ENCODE measurements around the gene FNTB. TPM values are rescaled to one million over a fixed set of nuclear protein-coding genes. Genes with fewer than 3 reads are reported as not detected.

FNTB gene
- total and polyA plus RNA-seq, 2 of the 13 experiments (the other 11 are each of a cell fraction or from before 2014, with no cell fraction given) = 23.6 to 28.5 TPM

Small RNAs within 50 kb of the gene (microRNA-seq; reads per million reads assigned to microRNA genes)
- gene MIR4706 = 0.68 reads per million

Small RNAs within 50 kb of the gene (small RNA-seq; reads per million reads assigned to genes)
- gene MIR4706 (ENCODE audit: insufficient read depth in 2 of 3, insufficient read length in 3 of 3, low read depth in 2 of 3, low replicate concordance in 1 of 3) = 0 to 0.10 (median 0) reads per million in 3 experiments

Other genes with a start within 250 kb of the FNTB start
- 0.02 TPM in 1 of 2 replicates, not detected in the other for gene SPTB, start 107.0 kb upstream of the FNTB start, total RNA-seq (2016; rRNA removed; fragmentation: Illumina TruSeq; extraction: Trizol)
- gene SPTB, start 107.0 kb upstream of the FNTB start, polyA plus RNA-seq (2011; rRNA removed) = 0.01 TPM in 1 of 2 replicates, not detected in the other
- 72.1 and 74.4 TPM in 2 replicates for gene CHURC1, start 72.4 kb upstream of the FNTB start, total RNA-seq (2016; rRNA removed; fragmentation: Illumina TruSeq; extraction: Trizol)
- 35.8 and 41.1 TPM in 2 replicates for gene CHURC1, start 72.4 kb upstream of the FNTB start, polyA plus RNA-seq (2011; rRNA removed)
- 674 and 839 TPM in 2 replicates for gene GPX2, start 44.1 kb upstream of the FNTB start, total RNA-seq (2016; rRNA removed; fragmentation: Illumina TruSeq; extraction: Trizol)
- gene GPX2, start 44.1 kb upstream of the FNTB start, polyA plus RNA-seq (2011; rRNA removed) = 417 and 526 TPM in 2 replicates
- gene RAB15, start 14.6 kb upstream of the FNTB start, total RNA-seq (2016; rRNA removed; fragmentation: Illumina TruSeq; extraction: Trizol) = 17.2 and 18.5 TPM in 2 replicates
- gene RAB15, start 14.6 kb upstream of the FNTB start, polyA plus RNA-seq (2011; rRNA removed) = 7.4 and 12.3 TPM in 2 replicates
- 28.5 and 29.4 TPM in 2 replicates for gene MAX, start 115.6 kb downstream of the FNTB start, total RNA-seq (2016; rRNA removed; fragmentation: Illumina TruSeq; extraction: Trizol)
- gene MAX, start 115.6 kb downstream of the FNTB start, polyA plus RNA-seq (2011; rRNA removed) = 29.3 and 30.7 TPM in 2 replicates